Common myeloid progenitor, CD34-positive (primary cell): ENCODE results near the gene RAB30.
"Not testable (repeated sequence)": the region's sequence is repeated elsewhere in the genome, so short reads cannot be mapped to it uniquely, and the experiment has no call there.

Experiments
- CTCF ChIA-PET: fragments of 350-600 bp; sonication (Branson Sonifier 250); formaldehyde crosslinking; loops from one replicate; lab custom pipeline; 2021; ENCODE audit warnings: antibody characterized with exemption; lab: Charles Lee
- POLR2A ChIA-PET: fragments of 350-600 bp; sonication (Branson Sonifier 250); formaldehyde crosslinking; loops from one replicate; lab custom pipeline; 2021; ENCODE audit warnings: antibody characterized with exemption; lab: Charles Lee
- DNase-seq, 3 donors: peaks; one replicate each; pipeline versions ENCODE4 v3.0.0 to v3.0.0-alpha.2; 2013
- H3K27ac ChIP-seq, 2 experiments: 1 replicate in 1 of 2; 2 replicates in 1 of 2; pipeline ENCODE4 v1.7.0; 2013; ENCODE audit warnings: inconsistent platforms in 2 of 2, low read length in 2 of 2, mild to moderate bottlenecking in 2 of 2, low read depth in 1 of 2, moderate library complexity in 1 of 2; ENCODE audit not compliant: severe bottlenecking in 2 of 2, insufficient read depth in 1 of 2, poor library complexity in 1 of 2
- H3K27me3 ChIP-seq, 5 experiments: replicated peaks in 2 of 5; 1 replicate in 3 of 5; 2 replicates in 2 of 5; pipeline versions ENCODE4 v1.6.1 to v1.7.0; 2013; ENCODE audit warnings: low read length in 4 of 5, mild to moderate bottlenecking in 2 of 5, moderate library complexity in 2 of 5, inconsistent platforms in 1 of 5; ENCODE audit not compliant: insufficient read depth in 5 of 5, control insufficient read depth in 4 of 5
- H3K36me3 ChIP-seq, 4 experiments: 1 replicate in 2 of 4; 2 replicates in 2 of 4; pipeline versions ENCODE4 v1.6.1 to v1.7.0; 2013; ENCODE audit warnings: low read length in 3 of 4, control low read depth in 1 of 4, mild to moderate bottlenecking in 1 of 4; ENCODE audit not compliant: control insufficient read depth in 4 of 4, insufficient read depth in 4 of 4
- H3K4me1 ChIP-seq, 4 experiments: 1 replicate in 3 of 4; 2 replicates in 1 of 4; pipeline versions ENCODE4 v1.6.1 to v1.7.1; 2013; ENCODE audit warnings: low read length in 3 of 4, mild to moderate bottlenecking in 3 of 4, control low read depth in 1 of 4, inconsistent platforms in 1 of 4, moderate library complexity in 1 of 4; ENCODE audit not compliant: control insufficient read depth in 4 of 4, insufficient read depth in 4 of 4; ENCODE audit errors: control extremely low read depth in 1 of 4
- H3K4me3 ChIP-seq, 7 experiments: 1 replicate in 4 of 7; 2 replicates in 3 of 7; pipeline versions ENCODE4 v1.5.1 to v1.7.0; 2013; ENCODE audit warnings: mild to moderate bottlenecking in 7 of 7, low read length in 6 of 7, moderate library complexity in 6 of 7, inconsistent platforms in 2 of 7, low read depth in 2 of 7, control low read depth in 1 of 7; ENCODE audit not compliant: insufficient read depth in 4 of 7, control insufficient read depth in 1 of 7; ENCODE audit errors: extremely low read depth in 1 of 7
- H3K9me3 ChIP-seq, 5 experiments: 1 replicate in 4 of 5; 2 replicates in 1 of 5; pipeline versions ENCODE4 v1.6.1 to v1.7.1; 2013; ENCODE audit warnings: low read length in 4 of 5, mild to moderate bottlenecking in 2 of 5, inconsistent platforms in 1 of 5, low read depth in 1 of 5, moderate library complexity in 1 of 5; ENCODE audit not compliant: control insufficient read depth in 4 of 5, insufficient read depth in 2 of 5; ENCODE audit errors: control extremely low read depth in 1 of 5
- WGBS: methylation state at CpG from one replicate; pipeline ENCODE4 v1.1.5; 2013; ENCODE audit not compliant: insufficient coverage; 5-methylcytosine and 5-hydroxymethylcytosine counted together

The RAB30 gene

GRCh38 chr11:82970507-82971083 is 101.1 kb downstream of the RAB30 start:
- WGBS, result 85% methylated on average over 55 of the region's 60 CpGs
- H3K4me1 ChIP-seq, DNase-seq, H3K27ac ChIP-seq, H3K36me3 ChIP-seq, H3K9me3 ChIP-seq, POLR2A ChIA-PET, H3K27me3 ChIP-seq: not testable (repeated sequence)
- H3K4me3 ChIP-seq, result peak overlapping the region in 1 of 7 experiments; percentile 23
- CTCF ChIA-PET, result interaction anchor here (0.7 kb wide), 1 partner anchor 10 kb away, joined by 3 read pairs; no protein-coding TSS in a partner anchor

GRCh38 chr11:82969811-82970210 is 101.9 kb downstream of the RAB30 start:
- no CpG with 5 or more reads among the region's 4 CpGs for WGBS
- no peak overlapping the region for H3K4me3 ChIP-seq
- H3K27me3 ChIP-seq, result no peaks in the 10 kb centered on the region
- peaks cover 0 to 5% (median 1%) of the 10 kb centered on the region in 4 experiments for H3K4me1 ChIP-seq
- no peaks in the 10 kb centered on the region for H3K9me3 ChIP-seq
- no peak overlapping the region for H3K27ac ChIP-seq
- ChIA-PET CTCF (no interaction called here), POLR2A (no interaction called here)
- DNase-seq, result no peak
- H3K36me3 ChIP-seq, result no peaks in the 10 kb centered on the region

GRCh38 chr11:82967381-82967780 is 104.3 kb downstream of the RAB30 start:
- ChIA-PET CTCF (no interaction called here), POLR2A (no interaction called here)
- H3K9me3 ChIP-seq, result no peaks in the 10 kb centered on the region
- WGBS, result 80% methylated on average over 1 of the region's 4 CpGs
- no peaks in the 10 kb centered on the region for H3K36me3 ChIP-seq
- H3K4me1 ChIP-seq, result peaks cover 0 to 5% (median 1%) of the 10 kb centered on the region in 4 experiments
- no peak for DNase-seq
- no peaks in the 10 kb centered on the region for H3K27me3 ChIP-seq
- H3K27ac ChIP-seq, result no peak overlapping the region
- no peak overlapping the region for H3K4me3 ChIP-seq

GRCh38 chr11:82962021-82962420 is 109.7 kb downstream of the RAB30 start:
- H3K36me3 ChIP-seq, H3K27me3 ChIP-seq, H3K9me3 ChIP-seq, H3K4me1 ChIP-seq, H3K27ac ChIP-seq, DNase-seq, H3K4me3 ChIP-seq, CTCF ChIA-PET, POLR2A ChIA-PET: not testable (repeated sequence)

GRCh38 chr11:82960779-82961143 is 110.9 kb downstream of the RAB30 start:
- no peak for DNase-seq
- WGBS, result 100% methylated on average over 1 of the region's 2 CpGs
- Histone ChIP-seq H3K9me3 (peaks cover 0 to 2% (median 0%) of the 10 kb centered on the region in 5 experiments), H3K27ac (no peak overlapping the region), H3K4me3 (no peak overlapping the region), H3K4me1 (no peaks in the 10 kb centered on the region), H3K27me3 (no peaks in the 10 kb centered on the region), H3K36me3 (no peaks in the 10 kb centered on the region)
- CTCF ChIA-PET, result interaction anchor here (0.6 kb wide), 2 partner anchors 10 to 88 kb away, joined by 3 read pairs; no protein-coding TSS in a partner anchor
- POLR2A ChIA-PET, result no interaction called here

- H3K27me3 ChIP-seq, result no peaks in the 10 kb centered on the region
- H3K4me1 ChIP-seq, result no peaks in the 10 kb centered on the region
- 60% methylated on average over 2 of the region's 5 CpGs for WGBS
- POLR2A ChIA-PET, result no interaction called here
- H3K4me3 ChIP-seq, result no peak overlapping the region
- peak in 2 of 3 donors; percentile 14 to 48 for DNase-seq
- no peaks in the 10 kb centered on the region for H3K36me3 ChIP-seq
- no peak overlapping the region for H3K27ac ChIP-seq
- CTCF ChIA-PET, result interaction anchor here (0.6 kb wide), 2 partner anchors 11 to 88 kb away, joined by 3 read pairs; no protein-coding TSS in a partner anchor
- peaks cover 0 to 2% (median 0%) of the 10 kb centered on the region in 5 experiments for H3K9me3 ChIP-seq
These were observed 111.5 kb downstream of the RAB30 start for GRCh38 chr11:82959987-82960778.

GRCh38 chr11:82955736-82956453 is 115.8 kb downstream of the RAB30 start:
- peak in 2 of 3 donors; percentile 15 to 46 for DNase-seq
- H3K9me3 ChIP-seq, POLR2A ChIA-PET, H3K36me3 ChIP-seq, H3K27me3 ChIP-seq, H3K4me3 ChIP-seq, H3K27ac ChIP-seq, CTCF ChIA-PET, H3K4me1 ChIP-seq: not testable (repeated sequence)
- WGBS, result 74% methylated on average over 7 of the region's 9 CpGs
